KOPT-K1 (cell line): Measurements from ENCODE around the gene DYNC2LI1.

Experiments
- H3K27ac ChIP-seq: fragments of 200-600 bp; sonication (generic); 2 replicates; pipeline ENCODE4 v1.5.1; 2016; ENCODE audit warnings: antibody characterized with exemption, mild to moderate bottlenecking, low read depth, low read length; ENCODE audit not compliant: poor library complexity, severe bottlenecking
- H3K36me3 ChIP-seq: fragments of 200-600 bp; sonication (generic); 2 replicates; pipeline ENCODE4 v1.5.1; 2017; ENCODE audit warnings: antibody characterized with exemption, mild to moderate bottlenecking, low read length, moderate library complexity; ENCODE audit not compliant: insufficient read depth
- H3K9me3 ChIP-seq: fragments of 200-600 bp; sonication (generic); 2 replicates; pipeline ENCODE4 v1.5.1; 2017; ENCODE audit warnings: antibody characterized with exemption, low read length, mild to moderate bottlenecking; ENCODE audit not compliant: insufficient read depth, poor library complexity, severe bottlenecking

The DYNC2LI1 gene

DNA sequence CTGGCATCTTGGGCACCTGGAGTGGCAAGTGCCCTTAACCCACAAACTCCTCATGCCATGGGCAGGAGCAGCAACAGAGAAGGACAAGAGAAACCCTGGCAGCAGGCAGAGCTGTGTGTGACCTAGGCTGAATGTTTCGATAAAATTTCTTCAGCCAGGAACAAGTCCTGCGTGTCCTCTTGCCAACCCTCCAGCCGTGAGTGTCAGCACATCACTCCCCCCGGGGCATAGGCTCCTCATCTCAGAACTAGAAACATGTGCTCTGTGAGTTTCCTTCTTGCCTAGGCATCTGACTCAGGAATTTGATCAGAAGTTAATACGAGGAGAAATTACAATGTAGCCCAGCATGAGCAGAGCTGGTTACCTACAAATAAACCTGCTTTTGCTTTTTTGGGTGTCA, 67.1 kb downstream of the DYNC2LI1 start:
- Histone ChIP-seq H3K27ac (no peak overlapping the region), H3K9me3 (no peaks in the 10 kb centered on the region), H3K36me3 (no peaks in the 10 kb centered on the region)

DNA sequence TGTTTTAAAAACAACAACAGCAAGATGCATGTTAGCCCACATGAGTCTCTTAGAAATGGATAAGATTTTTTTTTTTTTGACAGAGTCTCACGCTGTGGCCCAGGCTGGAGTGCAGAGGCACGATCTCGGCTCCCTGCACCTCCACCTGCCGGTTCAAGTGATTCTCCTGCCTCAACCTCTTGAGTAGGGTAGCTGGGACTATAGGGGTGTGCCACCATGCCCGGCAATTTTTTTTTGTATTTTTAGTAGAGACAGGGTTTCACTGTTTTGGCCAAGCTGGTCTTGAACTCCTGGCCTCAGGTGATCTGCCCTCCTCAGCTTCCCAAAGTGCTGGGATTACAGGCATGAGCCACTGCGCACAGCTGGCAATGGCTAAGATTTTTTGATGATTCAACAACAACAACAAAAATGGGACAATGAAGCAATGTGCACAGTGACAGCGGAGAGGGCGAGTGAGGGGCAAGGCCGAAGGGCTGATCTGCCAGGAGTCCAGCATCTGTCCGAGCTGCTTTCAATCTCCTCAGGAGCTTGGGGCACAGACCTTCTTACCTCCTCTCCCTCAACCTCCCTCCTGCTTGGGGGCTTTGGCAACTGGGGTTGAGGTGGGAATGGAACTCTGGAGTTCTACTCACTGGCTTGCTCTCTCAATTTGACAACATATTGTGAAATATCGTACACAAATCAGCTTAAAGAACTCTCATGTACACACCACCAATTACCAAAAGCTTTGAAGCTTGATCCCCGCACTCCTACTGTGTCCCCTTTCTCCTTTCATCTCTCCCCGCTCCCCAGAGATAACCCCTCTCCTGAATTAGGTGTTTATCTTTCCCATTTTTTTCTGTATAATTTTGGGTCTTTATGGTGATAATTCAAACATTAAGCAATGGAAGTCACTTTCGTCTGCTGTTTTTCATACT, 68.4 kb downstream of the DYNC2LI1 start:
- no peak overlapping the region for H3K27ac ChIP-seq
- H3K36me3 ChIP-seq, result no peaks in the 10 kb centered on the region

DNA sequence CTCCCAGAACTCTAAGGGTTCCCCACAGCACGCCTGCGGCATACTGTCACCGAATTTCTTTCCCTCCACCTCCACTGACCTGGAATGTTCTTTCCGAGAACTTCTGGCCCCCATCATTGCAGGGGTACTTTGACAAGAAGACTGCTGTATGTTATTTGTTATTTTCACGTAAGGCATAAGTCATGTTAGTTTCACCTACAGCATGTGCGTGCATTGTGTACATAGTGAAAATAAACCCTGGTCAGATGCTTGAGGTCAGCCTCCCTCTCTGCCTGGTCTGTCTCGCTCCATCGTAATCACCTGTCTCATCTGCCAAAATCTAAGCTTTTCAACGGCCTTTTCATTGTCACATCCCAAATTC, 69.0 kb downstream of the DYNC2LI1 start:
- H3K27ac ChIP-seq, result no peak overlapping the region
- H3K36me3 ChIP-seq, result no peaks in the 10 kb centered on the region
- no peaks in the 10 kb centered on the region for H3K9me3 ChIP-seq

More for the DNA sequence above, 68.4 kb downstream of the DYNC2LI1 start:
- no peaks in the 10 kb centered on the region for H3K9me3 ChIP-seq

DNA sequence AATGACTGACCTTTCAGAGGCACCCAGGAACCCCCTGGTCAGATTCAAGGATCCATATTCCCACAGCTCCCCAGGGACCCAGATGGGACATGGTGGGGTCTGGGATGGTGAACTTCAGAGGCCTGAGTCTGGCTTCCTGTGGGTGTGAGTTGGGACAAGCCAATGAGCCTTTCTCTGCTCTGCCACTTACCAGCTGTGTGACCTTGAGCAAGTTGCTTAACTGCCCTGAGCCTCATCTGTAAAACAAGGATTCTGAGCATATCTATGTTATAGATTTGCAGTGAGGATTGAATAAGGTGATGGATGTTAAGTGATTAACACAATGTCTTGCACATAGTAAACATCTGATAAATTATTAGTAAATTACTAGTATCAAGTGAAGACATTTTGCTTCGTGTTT, 71.3 kb downstream of the DYNC2LI1 start:
- no peak overlapping the region for H3K27ac ChIP-seq
- no peaks in the 10 kb centered on the region for H3K9me3 ChIP-seq
- no peaks in the 10 kb centered on the region for H3K36me3 ChIP-seq

DNA sequence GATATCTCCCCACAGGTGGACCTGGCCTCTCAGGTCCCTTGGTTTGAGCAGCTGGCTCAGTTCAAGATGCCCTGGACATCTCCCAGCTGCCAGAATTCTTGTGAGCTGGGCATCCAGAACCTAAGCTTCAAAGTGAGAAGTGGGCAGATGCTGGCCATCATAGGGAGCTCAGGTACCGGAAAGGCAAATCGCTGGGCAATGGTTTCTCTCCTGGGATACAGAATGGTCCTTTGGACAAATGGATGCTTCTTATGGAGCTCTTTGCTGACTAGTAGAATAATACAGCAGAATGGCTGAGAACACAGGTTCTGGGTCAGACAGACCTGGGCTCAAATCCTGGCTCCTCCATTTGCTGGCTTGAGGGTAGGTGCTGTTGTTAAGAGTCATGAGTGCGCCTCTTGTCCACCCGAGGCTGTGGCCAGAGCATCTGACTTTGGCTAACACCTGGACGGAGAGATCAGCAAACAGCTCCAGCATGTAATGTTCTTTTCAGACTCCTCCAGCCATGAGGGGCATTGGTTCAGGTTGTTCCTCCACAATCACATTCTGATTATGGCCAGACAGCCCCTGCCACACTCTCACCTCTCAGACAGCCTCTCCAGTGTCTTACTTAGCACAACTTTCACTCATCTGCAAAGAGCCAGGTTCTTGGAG, 72.4 kb downstream of the DYNC2LI1 start:
- H3K27ac ChIP-seq, result no peak overlapping the region
- no peaks in the 10 kb centered on the region for H3K9me3 ChIP-seq
- no peaks in the 10 kb centered on the region for H3K36me3 ChIP-seq

GRCh38 chr2:43848214-43848613, 74.4 kb downstream of the DYNC2LI1 start:
- Histone ChIP-seq H3K9me3 (no peaks in the 10 kb centered on the region), H3K36me3 (no peaks in the 10 kb centered on the region), H3K27ac (no peak overlapping the region)

GRCh38 chr2:43851011-43851980, 77.5 kb downstream of the DYNC2LI1 start:
- Histone ChIP-seq H3K27ac (no peak overlapping the region), H3K36me3 (no peaks in the 10 kb centered on the region), H3K9me3 (no peaks in the 10 kb centered on the region)

DNA sequence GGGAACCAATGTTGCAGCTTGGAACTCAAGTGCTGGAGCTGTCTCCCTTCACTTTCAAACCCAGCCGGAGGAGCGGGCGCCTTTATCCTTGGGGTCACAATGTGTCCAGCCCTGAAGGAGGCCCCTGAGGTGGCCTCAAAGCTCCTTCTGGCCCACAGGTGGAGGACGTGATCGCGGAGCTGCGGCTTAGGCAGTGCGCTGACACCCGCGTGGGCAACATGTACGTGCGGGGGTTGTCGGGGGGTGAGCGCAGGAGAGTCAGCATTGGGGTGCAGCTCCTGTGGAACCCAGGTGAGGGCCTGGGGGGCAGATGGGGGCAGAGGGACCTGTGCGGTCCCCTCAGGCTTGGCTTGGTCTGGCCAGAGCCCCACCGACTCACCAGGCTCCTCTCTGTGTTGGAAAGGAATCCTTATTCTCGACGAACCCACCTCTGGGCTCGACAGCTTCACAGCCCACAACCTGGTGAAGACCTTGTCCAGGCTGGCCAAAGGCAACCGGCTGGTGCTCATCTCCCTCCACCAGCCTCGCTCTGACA, 78.4 kb downstream of the DYNC2LI1 start:
- no peak overlapping the region for H3K27ac ChIP-seq
- no peaks in the 10 kb centered on the region for H3K9me3 ChIP-seq
- no peaks in the 10 kb centered on the region for H3K36me3 ChIP-seq

- Histone ChIP-seq H3K27ac (no peak overlapping the region), H3K9me3 (no peaks in the 10 kb centered on the region), H3K36me3 (no peaks in the 10 kb centered on the region)
Observed at GRCh38 chr2:43853141-43854081, 79.6 kb downstream of the DYNC2LI1 start.

- no peak overlapping the region for H3K27ac ChIP-seq
- H3K36me3 ChIP-seq, result no peaks in the 10 kb centered on the region
- H3K9me3 ChIP-seq, result no peaks in the 10 kb centered on the region
Observed at GRCh38 chr2:43854671-43855070, 80.8 kb downstream of the DYNC2LI1 start.

GRCh38 chr2:43855292-43855691, 81.5 kb downstream of the DYNC2LI1 start:
- Histone ChIP-seq H3K36me3 (no peaks in the 10 kb centered on the region), H3K9me3 (no peaks in the 10 kb centered on the region), H3K27ac (no peak overlapping the region)
